H1 (cell line): Measurements from ENCODE around the gene POLG. TPM values are rescaled to one million over a fixed set of nuclear protein-coding genes. Genes with fewer than 3 reads are reported as not detected.

Experiments
- CHD2 ChIP-seq: IDR thresholded peaks from 2 replicates; pipeline ENCODE4 v1.6.1; 2012; ENCODE audit warnings: low read length, improper control_type of control experiment
- CTCF ChIP-seq, 3 experiments: IDR thresholded peaks; 1 replicate in 2 of 3; 2 replicates in 1 of 3; pipeline versions ENCODE4 v1.5.1 to v1.6.1; 2011; ENCODE audit warnings: low read length in 3 of 3, mild to moderate bottlenecking in 3 of 3, inconsistent platforms in 2 of 3, low read depth in 1 of 3, moderate library complexity in 1 of 3; ENCODE audit not compliant: insufficient read depth in 1 of 3; ENCODE audit errors: control extremely low read depth in 1 of 3
- KDM1A ChIP-seq: fragments of 200-600, 300-600 bp; sonication (generic); IDR thresholded peaks from 2 replicates; pipeline ENCODE4 v1.7.1; 2016; ENCODE audit warnings: mild to moderate bottlenecking, low read length, borderline replicate concordance
- KDM4A ChIP-seq: IDR thresholded peaks from one replicate; pipeline ENCODE4 v1.7.1; 2012; ENCODE audit warnings: low read depth, mild to moderate bottlenecking, moderate library complexity, low read length, inconsistent platforms; ENCODE audit not compliant: severe bottlenecking
- NANOG ChIP-seq: IDR thresholded peaks from 2 replicates; pipeline ENCODE4 v1.6.1; 2011; ENCODE audit warnings: low read length, low read depth, mild to moderate bottlenecking, inconsistent platforms; ENCODE audit not compliant: insufficient read depth, poor library complexity, severe bottlenecking
- RBBP5 ChIP-seq: IDR thresholded peaks from 2 replicates; pipeline ENCODE4 v1.7.1; 2012; ENCODE audit warnings: low read depth, mild to moderate bottlenecking, inconsistent platforms, low read length, moderate library complexity, borderline replicate concordance
- SP2 ChIP-seq: IDR thresholded peaks from 2 replicates; pipeline ENCODE4 v1.6.1; 2012; ENCODE audit warnings: mild to moderate bottlenecking, low read length, inconsistent platforms
- SRF ChIP-seq: IDR thresholded peaks from 2 replicates; pipeline ENCODE4 v1.6.1; 2011; ENCODE audit warnings: mild to moderate bottlenecking, low read depth, low read length, moderate library complexity
- TAF1 ChIP-seq: IDR thresholded peaks from 2 replicates; pipeline ENCODE4 v1.6.1; 2011; ENCODE audit warnings: mild to moderate bottlenecking, low read depth, low read length
- TAF7 ChIP-seq: optimal IDR thresholded peaks from 2 replicates; pipeline ENCODE3; 2011; ENCODE audit warnings: low read depth, mild to moderate bottlenecking, inconsistent platforms, low read length, moderate library complexity, borderline replicate concordance
- polyA plus RNA-seq, 7 experiments: library from polyadenylated mRNA; depleted of rRNA in 3 of 7; stranded (reverse) in 5 of 7; unstranded in 2 of 7; fragments of >200 nt in 5 of 7; fragments of 200-250 nt in 2 of 7; gene quantifications; 1 replicate in 5 of 7; 2 replicates in 1 of 7; 4 replicates in 1 of 7; pipeline versions ENCODE4 v1.2.1 to v1.2.3, GENCODE V29; 2011 to 2013; ENCODE audit warnings: missing spikeins in 2 of 7, mixed read lengths in 2 of 7
- total RNA-seq: library from RNA; stranded (reverse); fragmentation: NEBNext Ultra II Directional; extraction: Animal tissue kit (Norgen Biotek cat#: 25700); gene quantifications from 2 replicates; pipeline ENCODE4 v1.2.1, GENCODE V29; 2021
- TF ChIP-seq, protein P1 (sequence below): IDR thresholded peaks from 2 replicates; pipeline ENCODE4 v1.6.1; 2012; ENCODE audit warnings: inconsistent platforms
- TF ChIP-seq, protein P2 (sequence below): IDR thresholded peaks from 2 replicates; pipeline ENCODE4 v1.6.1; 2011; ENCODE audit warnings: low read depth, mild to moderate bottlenecking, low read length; ENCODE audit not compliant: insufficient read depth

The POLG gene
- total and polyA plus RNA-seq, 2 of the 8 experiments (the other 6 are each of a cell fraction or from before 2014, with no cell fraction given) = 14.8 to 52.3 TPM

DNA sequence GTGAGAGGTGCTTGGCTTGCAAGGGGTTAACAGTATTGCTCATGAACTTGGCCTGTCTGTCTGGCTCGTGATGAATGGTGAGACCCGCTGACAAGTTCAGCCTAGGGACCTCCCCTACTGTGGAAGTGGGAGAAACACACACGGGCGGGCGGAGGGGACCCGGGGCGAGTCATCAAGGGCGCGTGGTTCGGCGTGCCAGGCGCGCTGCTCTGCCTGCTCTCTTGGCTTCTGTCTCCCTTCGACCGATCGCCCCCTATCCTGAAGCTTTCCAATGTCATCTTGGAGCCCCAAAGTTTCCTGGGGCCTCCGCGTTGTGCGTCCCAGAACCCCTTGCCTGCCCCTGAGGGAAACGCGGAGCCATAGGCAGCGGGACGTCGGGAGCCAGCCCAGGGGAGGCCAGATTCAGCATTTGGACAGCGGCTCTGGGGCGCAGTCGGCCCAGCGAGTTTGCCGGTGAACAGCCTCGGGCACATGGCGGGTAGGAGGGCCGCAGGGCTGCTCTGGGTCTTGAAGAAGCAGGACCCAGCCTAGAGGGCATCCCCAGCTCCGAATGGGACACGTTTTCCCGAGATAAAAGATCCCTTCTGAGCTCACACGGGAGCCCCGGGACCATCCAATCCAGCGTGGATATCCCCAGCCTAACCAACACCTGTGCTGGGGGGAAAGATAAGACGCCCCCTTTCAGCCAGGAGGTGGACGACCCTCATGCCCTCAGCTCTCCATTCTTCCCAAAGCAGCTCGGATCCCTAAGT, 27.0 kb upstream of the POLG start (continued):
- TF ChIP-seq SP2 (no peak), SRF (no peak), TAF1 (no peak), RBBP5 (no peak), CHD2 (no peak), TAF7 (peak; percentile 71), KDM4A (no peak), CTCF (IDR thresholded peaks at IDR 0.05; ENCODE audit: control extremely low read depth in 1 of 3, insufficient read depth in 1 of 3, low read depth in 1 of 3, low read length in 3 of 3) (no peak), NANOG (no peak), KDM1A (no peak)
- TF ChIP-seq, protein P1, sequence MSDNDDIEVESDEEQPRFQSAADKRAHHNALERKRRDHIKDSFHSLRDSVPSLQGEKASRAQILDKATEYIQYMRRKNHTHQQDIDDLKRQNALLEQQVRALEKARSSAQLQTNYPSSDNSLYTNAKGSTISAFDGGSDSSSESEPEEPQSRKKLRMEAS = peak; percentile 99
- TF ChIP-seq, protein P2, sequence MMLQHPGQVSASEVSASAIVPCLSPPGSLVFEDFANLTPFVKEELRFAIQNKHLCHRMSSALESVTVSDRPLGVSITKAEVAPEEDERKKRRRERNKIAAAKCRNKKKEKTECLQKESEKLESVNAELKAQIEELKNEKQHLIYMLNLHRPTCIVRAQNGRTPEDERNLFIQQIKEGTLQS = no peak
